ENCODE results near the gene IRGM. TPM values are rescaled to one million over a fixed set of nuclear protein-coding genes. Genes with fewer than 3 reads are reported as not detected.
"Not testable (repeated sequence)": the region's sequence is repeated elsewhere in the genome, so short reads cannot be mapped to it uniquely, and the experiment has no call there.

Gene IRGM, protein sequence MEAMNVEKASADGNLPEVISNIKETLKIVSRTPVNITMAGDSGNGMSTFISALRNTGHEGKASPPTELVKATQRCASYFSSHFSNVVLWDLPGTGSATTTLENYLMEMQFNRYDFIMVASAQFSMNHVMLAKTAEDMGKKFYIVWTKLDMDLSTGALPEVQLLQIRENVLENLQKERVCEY
- not detected for total RNA-seq

GRCh38 chr5:150846308-150846653 is at the start of gene IRGM:
Gene IRGM (plus strand): TSS chr5:150846521. CDS start chr5:150848124, 1,603 bp downstream.
- not testable (repeated sequence) for ATAC-seq

DNA sequence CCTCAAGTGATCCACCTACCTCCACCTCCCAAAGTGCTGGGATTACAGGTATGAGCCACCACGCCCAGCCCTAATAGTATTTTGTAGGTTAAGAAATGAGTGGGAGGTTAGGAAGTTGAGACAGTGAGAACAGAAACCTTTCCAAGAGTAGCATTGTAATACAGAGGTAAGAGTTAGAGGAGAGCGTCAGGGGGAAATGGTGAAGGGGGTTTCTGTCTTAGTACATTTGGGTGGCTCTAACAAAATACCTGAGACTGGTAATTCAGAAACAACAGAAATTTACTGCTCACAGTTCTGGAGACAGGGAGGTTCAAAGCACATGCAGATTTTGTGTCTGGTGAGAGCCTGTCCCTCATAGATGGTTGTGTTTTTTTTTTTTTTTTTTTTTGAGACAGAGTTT is 48.9 kb upstream of the IRGM start:
- no peak for ATAC-seq

DNA sequence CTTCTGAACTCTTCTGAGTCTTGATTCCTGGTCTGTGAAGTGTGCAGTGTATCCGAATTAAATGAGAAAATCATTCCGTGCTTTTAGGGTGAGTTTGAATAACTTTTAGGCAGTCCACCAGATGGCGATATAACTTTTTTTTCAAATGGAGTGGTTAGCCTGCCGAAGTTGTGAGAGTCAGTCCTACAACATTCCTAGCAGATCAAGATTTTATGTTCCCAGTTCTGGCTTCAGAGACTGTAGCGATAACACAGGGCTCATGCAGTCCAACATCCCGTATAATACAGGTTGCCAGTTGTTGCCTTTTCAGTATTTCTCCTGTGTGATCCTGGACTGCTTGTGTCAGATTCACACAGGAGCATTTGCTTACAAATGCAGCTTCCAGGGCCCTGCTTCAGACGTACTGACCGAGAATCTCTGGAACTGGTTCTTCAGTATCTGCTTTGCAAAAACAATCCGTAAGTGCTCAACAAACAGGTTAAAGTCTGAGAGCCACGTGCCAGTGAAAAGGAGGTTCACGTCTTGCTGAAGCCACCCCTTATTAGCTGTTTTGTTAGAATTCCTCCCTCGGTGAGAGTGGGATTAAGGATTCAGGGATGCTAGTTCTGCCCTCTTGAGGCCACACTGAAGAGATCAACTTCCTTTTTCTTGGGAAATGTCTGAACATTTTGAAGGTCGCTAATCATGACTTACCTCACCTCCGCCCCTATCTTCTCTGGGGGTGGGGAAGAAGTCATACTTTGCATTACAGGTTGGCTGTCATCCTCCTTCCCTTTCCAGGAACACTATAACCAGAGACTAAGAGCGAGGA is 45.0 kb upstream of the IRGM start:
- peak; percentile 76 for ATAC-seq

DNA sequence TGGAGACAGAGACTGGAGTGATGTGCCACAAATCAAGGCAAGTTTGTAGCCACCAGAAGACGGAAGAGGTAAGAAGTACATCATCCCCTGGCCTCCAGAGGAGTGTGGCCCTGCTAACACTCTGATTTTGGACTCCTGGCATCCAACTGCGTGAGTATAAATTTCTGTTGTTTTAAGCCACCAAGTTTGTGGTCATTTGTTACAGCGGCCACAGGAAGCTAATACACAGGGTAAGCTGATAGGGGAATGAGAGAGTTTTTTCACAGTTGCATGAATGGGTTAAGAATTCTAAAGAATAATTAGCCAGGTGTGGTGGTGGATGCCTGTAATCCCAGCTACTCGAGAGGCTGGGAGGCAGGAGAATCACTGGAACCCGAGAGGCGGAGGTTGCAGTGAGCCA is 41.9 kb upstream of the IRGM start:
- no peak for ATAC-seq

DNA sequence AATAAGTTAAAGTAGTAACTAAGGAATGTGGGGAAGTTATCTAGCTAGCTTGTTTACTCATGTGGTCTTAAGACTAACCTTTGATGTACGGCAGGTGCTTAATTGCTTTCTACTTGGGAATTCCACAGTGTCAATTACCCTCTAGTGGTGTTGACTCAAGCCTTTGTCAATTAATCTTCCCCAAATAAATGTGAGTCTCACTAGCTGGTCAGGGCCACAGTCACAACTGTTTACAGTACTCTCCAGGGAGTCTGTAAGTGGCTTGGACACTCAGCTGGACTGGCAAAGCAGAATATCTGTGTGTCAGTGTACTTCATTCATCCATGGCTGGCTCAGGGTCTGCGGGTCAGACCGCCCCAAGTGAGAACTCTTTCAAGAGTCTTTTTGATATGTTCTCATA is 37.0 kb upstream of the IRGM start:
- no peak for ATAC-seq

DNA sequence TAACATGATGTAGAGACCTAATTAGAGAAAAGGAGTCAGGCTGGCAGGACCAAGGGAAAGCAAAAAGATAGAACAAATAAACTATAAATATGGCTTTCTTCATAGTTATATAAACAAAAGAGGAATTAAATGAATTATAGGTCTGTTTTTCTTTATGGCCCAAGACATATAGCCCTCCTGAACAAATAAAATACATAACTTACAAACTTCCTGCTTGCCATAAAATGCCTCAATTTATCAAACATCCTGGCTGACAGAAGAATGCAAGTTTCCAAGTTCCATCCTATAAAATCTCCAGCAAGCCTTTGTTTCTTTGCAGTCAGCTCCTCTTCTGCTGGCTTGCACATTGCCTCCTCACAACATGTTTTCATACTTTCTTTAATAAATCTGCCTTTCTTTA is 31.3 kb upstream of the IRGM start:
- ATAC-seq: no peak

- ATAC-seq: no peak
Observed at GRCh38 chr5:150816946-150817345, 29.4 kb upstream of the IRGM start.

DNA sequence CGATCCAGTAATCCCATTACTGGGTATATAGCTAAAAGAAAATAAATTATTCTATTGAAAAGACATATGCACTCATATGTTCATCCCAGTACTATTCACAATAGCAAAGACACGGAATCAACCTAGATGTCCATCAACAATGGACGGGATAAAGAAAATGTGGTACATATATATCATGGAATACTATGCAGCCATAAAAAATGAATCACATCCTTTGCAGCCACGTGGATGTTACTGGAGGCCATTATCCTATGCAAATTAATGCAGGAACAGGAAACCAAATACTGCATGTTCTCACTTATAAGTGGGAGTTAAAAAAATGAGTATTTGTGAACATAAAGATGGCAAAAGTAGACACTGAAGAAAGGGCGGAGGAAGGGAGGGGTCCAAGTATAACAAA is 16.6 kb upstream of the IRGM start:
- ATAC-seq: no peak

GRCh38 chr5:150831821-150832220 is 14.5 kb upstream of the IRGM start:
- ATAC-seq: not testable (repeated sequence)

GRCh38 chr5:150836064-150836463 is 10.3 kb upstream of the IRGM start:
- ATAC-seq: no peak

DNA sequence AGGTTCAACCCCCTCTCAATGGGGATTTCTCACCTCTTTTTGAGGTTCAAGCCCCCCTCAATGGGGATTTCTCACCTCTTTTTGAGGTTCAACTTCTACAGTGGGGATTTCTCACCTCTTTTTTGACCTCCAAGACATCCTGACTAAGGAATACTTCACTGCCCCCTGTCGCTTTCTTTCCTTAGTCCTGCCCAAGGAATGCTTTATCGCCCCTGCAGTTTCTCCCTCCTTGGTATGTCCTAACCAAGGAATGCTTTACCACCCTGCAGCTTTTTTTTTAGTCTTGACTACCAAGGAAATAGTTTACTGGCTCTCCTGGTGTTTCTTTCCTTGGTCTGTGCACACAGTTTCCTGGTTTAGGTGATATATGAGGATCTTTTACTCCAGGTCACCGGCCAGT is 9.6 kb upstream of the IRGM start:
- ATAC-seq: no peak

- not testable (repeated sequence) for ATAC-seq
Observed at GRCh38 chr5:150845185-150845859, 999 bp upstream of the IRGM start.

GRCh38 chr5:150846654-150847333 is 473 bp downstream of the IRGM start:
- ATAC-seq: peak; percentile 94

- no peak for ATAC-seq
Observed at GRCh38 chr5:150847334-150847695, 994 bp downstream of the IRGM start.

- ATAC-seq: peak; percentile 49
Observed at GRCh38 chr5:150848271-150848670, 1.9 kb downstream of the IRGM start.

- no peak for ATAC-seq
Observed at GRCh38 chr5:150851039-150851438, 4.7 kb downstream of the IRGM start.

GRCh38 chr5:150853561-150853960 is 7.2 kb downstream of the IRGM start:
- ATAC-seq: no peak

- ATAC-seq: not testable (repeated sequence)
Observed at GRCh38 chr5:150856700-150857099, 10.4 kb downstream of the IRGM start.

GRCh38 chr5:150860246-150860821 is 14.0 kb downstream of the IRGM start:
- no peak for ATAC-seq

GRCh38 chr5:150862070-150862469 is 15.7 kb downstream of the IRGM start:
- no peak for ATAC-seq

DNA sequence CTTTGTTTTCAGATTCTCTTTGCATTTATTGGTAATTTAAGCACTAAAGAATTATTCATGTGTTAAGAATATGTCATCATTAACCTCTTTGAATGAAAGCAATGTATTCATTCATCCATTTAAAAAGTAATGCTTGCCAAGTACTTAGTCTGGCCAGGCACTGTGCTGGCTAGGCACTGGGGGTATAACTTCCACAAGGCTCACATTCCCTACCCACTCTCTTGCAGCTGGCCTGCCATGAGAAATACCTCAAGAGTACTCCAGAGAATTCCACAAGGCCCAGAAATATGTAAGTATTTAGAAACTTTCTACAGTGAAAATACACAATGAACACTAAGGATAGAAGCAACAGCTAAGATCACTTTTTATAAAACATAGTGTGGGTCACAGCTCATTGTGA is 33.0 kb downstream of the IRGM start:
- no peak for ATAC-seq

DNA sequence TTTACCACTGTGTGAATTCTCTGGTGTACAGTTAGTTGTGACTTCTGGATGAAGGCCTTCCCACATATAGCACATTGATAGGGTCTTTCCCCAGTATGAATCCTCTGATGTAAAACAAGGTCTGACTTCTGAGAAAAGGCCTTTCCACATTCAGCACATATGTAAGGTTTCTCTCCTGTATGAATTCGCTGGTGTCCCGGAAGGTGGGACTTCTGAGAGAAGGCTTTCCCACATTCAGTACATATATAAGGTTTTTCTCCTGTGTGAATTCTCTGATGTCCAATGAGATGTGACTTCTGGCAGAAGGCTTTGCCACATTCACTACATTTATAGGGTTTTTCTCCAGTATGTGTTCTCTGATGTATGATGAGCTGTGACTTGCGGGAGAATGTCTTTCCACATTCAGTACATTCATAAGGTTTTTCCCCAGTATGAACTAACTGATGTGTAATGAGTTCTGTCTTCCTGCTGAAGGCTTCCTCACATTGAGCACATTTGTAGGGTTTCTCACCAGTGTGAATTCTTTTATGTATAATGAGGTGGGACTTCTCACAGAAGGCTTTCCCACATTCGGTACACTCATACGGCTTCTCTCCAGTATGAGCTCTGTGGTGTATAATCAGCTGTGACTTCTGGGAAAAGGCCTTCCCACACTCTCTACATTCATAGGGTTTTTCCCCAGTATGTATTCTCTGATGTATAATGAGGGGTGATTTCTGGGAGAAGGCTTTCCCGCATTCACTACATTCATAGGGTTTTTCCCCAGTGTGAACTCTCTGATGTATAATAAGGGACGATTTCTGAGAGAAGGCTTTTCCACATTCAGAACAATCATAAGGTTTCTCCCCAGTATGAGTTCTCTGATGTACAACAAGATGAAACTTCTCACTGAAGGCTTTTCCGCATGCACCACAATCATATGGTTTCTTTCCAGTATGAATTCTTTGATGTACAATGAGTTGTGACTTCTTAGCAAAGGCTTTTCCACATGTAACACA is 49.4 kb downstream of the IRGM start:
- no peak for ATAC-seq

All from esophagus mucosa (tissue), 1 donor.